Retinal pigment epithelial cell (primary cell): ENCODE measurements around the gene BCKDK.

Source experiments
- DNase-seq: peaks from one replicate; pipeline ENCODE4 v3.0.0-alpha.2; 2010; ENCODE audit warnings: low read depth
- H3K4me3 ChIP-seq: 2 replicates; pipeline ENCODE4 v1.5.1; 2011; ENCODE audit warnings: mild to moderate bottlenecking, low read length, control low read depth, moderate library complexity
- CTCF ChIP-seq: conservative IDR thresholded peaks from 2 replicates; pipeline ENCODE4 v1.5.1; 2011; ENCODE audit warnings: low read depth, low read length, control low read depth, inconsistent platforms

BCKDK gene

GRCh38 chr16:31129568-31130335 is 21.6 kb downstream of the BCKDK start:
- DNase-seq: no peak
- no peak for TF ChIP-seq CTCF
- no peak overlapping the region for H3K4me3 ChIP-seq

- no peak overlapping the region for H3K4me3 ChIP-seq
- TF ChIP-seq CTCF: no peak
- DNase-seq: no peak
Observed at GRCh38 chr16:31130336-31130891, 22.2 kb downstream of the BCKDK start.

DNA sequence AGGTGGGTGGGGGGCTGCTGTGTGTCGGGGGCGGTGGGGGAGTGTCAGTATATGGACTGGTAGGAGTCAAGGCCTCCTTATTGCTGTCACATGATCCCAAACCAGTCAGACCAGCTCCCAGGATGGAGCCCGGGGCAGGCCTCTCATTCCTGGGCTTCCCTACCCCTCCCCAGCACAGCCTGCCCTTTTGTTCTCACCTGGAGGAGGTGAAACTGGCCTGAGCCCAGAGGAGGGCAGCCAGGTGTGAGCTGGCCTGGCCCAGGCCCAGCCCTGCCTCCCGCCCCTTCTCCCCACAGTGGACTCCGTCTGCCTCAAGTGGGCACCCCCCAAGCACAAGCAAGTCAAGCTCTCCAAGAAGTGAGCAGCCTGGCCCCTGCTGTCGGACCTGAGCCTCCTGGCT is 22.7 kb downstream of the BCKDK start:
- no peak for DNase-seq
- TF ChIP-seq CTCF: no peak
- no peak overlapping the region for H3K4me3 ChIP-seq

GRCh38 chr16:31131416-31131815 is 23.2 kb downstream of the BCKDK start:
- H3K4me3 ChIP-seq: no peak overlapping the region
- no peak for TF ChIP-seq CTCF
- DNase-seq: no peak

DNA sequence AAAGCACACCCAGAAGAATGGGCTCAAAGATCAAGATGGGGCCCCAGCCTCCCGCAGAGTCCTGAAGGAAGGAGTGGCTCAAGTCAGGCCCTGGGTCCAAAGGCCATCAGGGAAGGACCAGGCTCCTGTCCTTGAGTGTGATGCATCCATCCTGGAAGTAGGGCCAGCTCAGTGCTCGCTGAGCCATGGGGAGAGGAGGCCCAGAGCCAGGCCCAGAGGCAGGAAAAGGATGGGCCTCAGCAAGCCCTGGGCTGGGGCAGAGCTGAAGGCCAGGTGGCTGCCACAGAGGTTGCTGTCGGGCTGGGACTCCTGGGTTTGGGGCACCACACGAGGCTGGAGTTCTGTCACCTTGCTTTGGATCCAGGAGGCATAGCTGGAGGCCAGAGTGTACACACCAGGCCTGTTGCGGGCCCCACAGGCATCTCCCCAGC is 23.7 kb downstream of the BCKDK start:
- TF ChIP-seq CTCF: no peak
- DNase-seq: no peak
- H3K4me3 ChIP-seq: no peak overlapping the region

GRCh38 chr16:31132303-31132979 is 24.3 kb downstream of the BCKDK start:
- DNase-seq: no peak
- no peak overlapping the region for H3K4me3 ChIP-seq
- no peak for TF ChIP-seq CTCF
